Large intestine (tissue), 3 donors: ENCODE data around the gene UBE2Q1. TPM values are rescaled to one million over a fixed set of nuclear protein-coding genes. Genes with fewer than 3 reads are reported as not detected.

Source experiments
- DNase-seq, 2 donors: peaks; one replicate each; pipeline versions ENCODE4 v3.0.0 to v3.0.0-alpha.2; 2013
- H3K27ac ChIP-seq: one replicate; pipeline ENCODE4 v1.5.1; 2013; ENCODE audit warnings: low read length
- H3K27me3 ChIP-seq: 2 replicates; pipeline ENCODE4 v1.6.1; 2013; ENCODE audit warnings: low read length; ENCODE audit not compliant: control insufficient read depth, insufficient read depth
- H3K36me3 ChIP-seq: 2 replicates; pipeline ENCODE4 v1.6.1; 2013; ENCODE audit warnings: low read length; ENCODE audit not compliant: control insufficient read depth, insufficient read depth
- H3K4me1 ChIP-seq: one replicate; pipeline ENCODE4 v1.6.1; 2013; ENCODE audit warnings: low read length; ENCODE audit not compliant: control insufficient read depth, insufficient read depth
- H3K4me3 ChIP-seq: one replicate; pipeline ENCODE4 v1.5.1; 2013; ENCODE audit warnings: low read length
- H3K9me3 ChIP-seq: one replicate; pipeline ENCODE4 v1.6.1; 2013; ENCODE audit warnings: mild to moderate bottlenecking, low read depth, low read length, moderate library complexity; ENCODE audit not compliant: control insufficient read depth
- WGBS: methylation state at CpG from one replicate; pipeline ENCODE4 v1.1.5; 2013; ENCODE audit warnings: low lambda C conversion rate; ENCODE audit not compliant: insufficient coverage; 5-methylcytosine and 5-hydroxymethylcytosine counted together
- polyA plus RNA-seq: library from polyadenylated mRNA; unstranded; fragments of 120-200 nt; gene quantifications from one replicate; pipeline ENCODE4 v1.2.1, GENCODE V29; 2013

The UBE2Q1 gene
- polyA plus RNA-seq, 1 donor: 69.9 TPM

DNA sequence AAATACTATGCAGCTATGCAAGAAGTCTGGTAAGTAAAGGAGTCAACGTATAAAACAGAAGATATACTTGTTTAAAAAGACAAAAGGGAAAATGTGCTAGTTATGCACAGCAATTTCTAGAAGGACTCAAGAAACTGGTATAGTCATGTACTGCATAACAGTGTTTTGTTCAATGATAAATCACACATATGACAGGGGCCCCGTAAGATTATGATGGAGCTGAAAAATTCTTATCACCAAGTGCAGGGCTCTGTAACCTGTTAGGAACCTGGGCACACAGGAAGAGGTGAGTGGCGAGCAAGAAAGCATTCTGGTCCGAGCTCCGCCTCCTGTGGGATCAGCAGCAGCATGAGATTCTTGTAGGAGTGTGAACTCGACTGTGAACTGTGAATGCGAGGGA, 36.3 kb upstream of the UBE2Q1 start:
- no peaks in the 10 kb centered on the region for H3K9me3 ChIP-seq
- no peak for DNase-seq
- H3K27ac ChIP-seq: no peak overlapping the region
- peaks cover 92% of the 10 kb centered on the region for H3K36me3 ChIP-seq
- no peaks in the 10 kb centered on the region for H3K4me1 ChIP-seq
- H3K27me3 ChIP-seq: no peaks in the 10 kb centered on the region
- WGBS: 90% methylated on average over 3 of the region's 7 CpGs
- H3K4me3 ChIP-seq: no peak overlapping the region

DNA sequence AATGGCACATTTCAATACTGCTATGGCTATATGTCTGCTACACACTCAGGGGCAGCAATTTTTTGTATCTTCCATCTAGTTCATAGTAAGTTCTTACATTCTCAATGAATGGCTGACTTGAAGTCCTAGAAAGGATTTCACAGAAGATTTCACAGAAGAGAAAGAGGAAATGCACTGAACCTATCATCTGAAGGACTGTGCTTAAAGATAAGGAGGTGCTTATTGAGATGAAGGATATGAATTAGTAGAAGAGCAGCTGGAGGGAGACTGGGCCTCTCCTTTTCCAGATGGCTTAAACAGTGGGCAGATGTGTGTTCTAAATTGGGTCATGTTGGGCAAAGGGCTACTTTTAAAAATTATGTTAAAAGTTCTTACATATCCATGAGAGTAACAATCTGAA, 34.9 kb upstream of the UBE2Q1 start:
- H3K9me3 ChIP-seq: no peaks in the 10 kb centered on the region
- no peaks in the 10 kb centered on the region for H3K4me1 ChIP-seq
- no peak overlapping the region for H3K4me3 ChIP-seq
- no peaks in the 10 kb centered on the region for H3K27me3 ChIP-seq
- H3K36me3 ChIP-seq: peaks cover 92% of the 10 kb centered on the region
- DNase-seq: no peak
- no peak overlapping the region for H3K27ac ChIP-seq

DNA sequence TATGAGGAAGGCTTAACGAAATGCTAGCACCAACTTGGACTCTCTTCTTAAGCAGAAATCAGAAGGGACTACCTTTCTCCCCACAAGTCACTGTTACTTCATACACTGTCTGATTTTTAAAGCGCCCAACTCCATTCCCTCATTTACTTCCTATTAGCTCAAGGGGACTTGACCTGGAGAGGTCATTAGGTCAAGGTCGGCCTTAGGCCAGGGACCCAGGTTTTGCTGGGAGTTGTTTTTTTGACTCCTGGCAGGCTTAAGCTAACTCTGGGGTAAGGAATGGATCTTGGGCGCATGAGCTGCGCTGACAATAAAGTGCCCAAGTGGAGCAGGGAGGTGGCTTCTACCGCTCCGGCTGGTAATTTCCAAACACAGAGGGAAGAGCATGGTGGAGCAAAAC, 32.7 kb upstream of the UBE2Q1 start:
- H3K4me3 ChIP-seq: no peak overlapping the region
- peaks cover 93% of the 10 kb centered on the region for H3K36me3 ChIP-seq
- no CpG with 5 or more reads among the region's 7 CpGs for WGBS
- H3K27me3 ChIP-seq: no peaks in the 10 kb centered on the region
- no peaks in the 10 kb centered on the region for H3K9me3 ChIP-seq
- H3K27ac ChIP-seq: no peak overlapping the region
- DNase-seq: no peak
- H3K4me1 ChIP-seq: no peaks in the 10 kb centered on the region

DNA sequence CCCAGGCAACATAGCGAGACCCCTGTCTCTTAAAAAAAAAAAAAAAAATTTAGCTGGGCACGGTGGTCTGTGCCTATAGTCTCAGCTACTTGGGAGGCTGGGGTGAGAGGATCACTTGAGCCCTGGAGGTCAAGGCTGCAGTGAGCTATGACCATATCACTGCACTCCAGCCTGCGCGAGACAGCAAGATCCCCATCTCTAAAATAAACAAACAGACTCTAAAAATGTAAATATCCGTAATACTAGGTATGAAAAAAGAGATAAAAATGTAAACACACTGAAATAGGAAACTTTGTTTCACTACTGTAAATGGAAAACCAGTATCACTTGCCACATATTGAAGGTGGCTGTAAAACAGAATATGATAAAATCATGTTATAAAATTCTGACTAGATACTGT, 32.3 kb upstream of the UBE2Q1 start:
- no CpG with 5 or more reads among the region's 5 CpGs for WGBS
- H3K4me3 ChIP-seq: no peak overlapping the region

DNA sequence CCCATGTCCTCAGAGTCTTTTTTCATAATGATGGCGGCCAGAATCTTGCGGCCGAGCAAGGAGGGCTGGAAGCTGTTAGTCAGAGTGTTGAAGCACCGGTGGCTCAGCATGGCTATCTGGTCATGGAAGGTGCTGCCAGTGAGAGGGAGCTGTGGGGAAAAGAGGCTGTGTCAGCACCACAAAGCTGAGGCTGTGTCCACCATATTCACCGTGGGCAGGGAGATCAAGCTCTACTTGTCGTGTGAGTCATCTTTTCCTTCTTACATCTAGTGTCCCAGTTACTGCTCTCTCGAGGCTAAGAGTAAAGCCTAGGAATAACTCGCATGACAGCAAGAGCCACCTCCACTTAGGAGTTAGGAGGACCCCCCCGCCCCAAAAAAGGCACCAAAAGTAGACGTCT, 31.3 kb upstream of the UBE2Q1 start:
- no peaks in the 10 kb centered on the region for H3K27me3 ChIP-seq

More for the DNA sequence above, 32.3 kb upstream of the UBE2Q1 start:
- Histone ChIP-seq H3K9me3 (no peaks in the 10 kb centered on the region), H3K36me3 (peaks cover 93% of the 10 kb centered on the region), H3K27me3 (no peaks in the 10 kb centered on the region), H3K4me1 (no peaks in the 10 kb centered on the region), H3K27ac (no peak overlapping the region)
- DNase-seq: no peak

DNA sequence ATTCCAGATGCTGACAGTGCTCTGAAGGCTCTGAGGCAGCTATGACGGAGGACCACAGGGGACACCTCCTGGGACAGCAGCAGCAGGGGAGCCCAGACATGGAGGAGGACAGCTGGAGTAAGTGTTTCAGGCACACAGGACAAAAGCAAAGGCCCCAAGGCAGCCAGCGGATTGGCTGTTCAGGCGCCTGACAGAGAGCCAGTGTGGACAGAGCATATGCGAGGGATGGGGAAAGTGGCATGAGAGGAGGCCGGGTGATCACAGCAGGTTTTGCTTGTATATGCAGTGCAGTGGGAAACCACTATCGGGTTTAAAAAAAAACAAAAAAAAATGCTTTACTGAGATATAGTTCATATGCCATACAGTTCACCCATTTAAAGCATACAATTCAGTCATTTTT, 28.2 kb upstream of the UBE2Q1 start:
- WGBS: 100% methylated on average over 2 of the region's 6 CpGs
- no peak for DNase-seq
- Histone ChIP-seq H3K4me3 (no peak overlapping the region), H3K36me3 (peaks cover 98% of the 10 kb centered on the region), H3K27ac (no peak overlapping the region), H3K4me1 (no peaks in the 10 kb centered on the region), H3K9me3 (no peaks in the 10 kb centered on the region), H3K27me3 (no peaks in the 10 kb centered on the region)

More for the DNA sequence above, 31.3 kb upstream of the UBE2Q1 start:
- no peak overlapping the region for H3K4me3 ChIP-seq
- H3K4me1 ChIP-seq: no peaks in the 10 kb centered on the region
- H3K27ac ChIP-seq: no peak overlapping the region
- WGBS: no CpG with 5 or more reads among the region's 10 CpGs
- no peak for DNase-seq
- peaks cover 96% of the 10 kb centered on the region for H3K36me3 ChIP-seq
- no peaks in the 10 kb centered on the region for H3K9me3 ChIP-seq

DNA sequence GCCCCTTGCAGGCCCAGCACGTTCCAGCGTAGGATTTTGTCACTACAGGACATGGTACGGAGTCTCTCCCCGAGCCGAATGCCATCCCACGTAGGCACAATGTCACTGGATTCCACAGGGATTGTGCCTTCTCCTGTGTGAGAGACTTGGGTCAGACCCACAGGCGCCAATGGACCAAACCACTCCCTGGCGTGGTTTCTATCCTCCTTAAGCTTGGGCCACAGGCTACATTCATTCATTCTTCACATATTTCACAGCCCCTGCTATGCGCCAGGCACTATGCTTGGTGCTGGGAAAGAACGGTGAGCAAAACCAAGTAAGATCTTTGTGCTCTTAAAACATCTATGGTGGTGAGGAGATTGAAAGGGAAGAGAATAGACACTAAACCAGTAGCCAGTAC, 27.8 kb upstream of the UBE2Q1 start:
- H3K27ac ChIP-seq: no peak overlapping the region
- no peaks in the 10 kb centered on the region for H3K27me3 ChIP-seq
- peaks cover 96% of the 10 kb centered on the region for H3K36me3 ChIP-seq
- WGBS: no CpG with 5 or more reads among the region's 10 CpGs
- H3K4me3 ChIP-seq: no peak overlapping the region
- H3K9me3 ChIP-seq: no peaks in the 10 kb centered on the region
- DNase-seq: no peak
- H3K4me1 ChIP-seq: no peaks in the 10 kb centered on the region

DNA sequence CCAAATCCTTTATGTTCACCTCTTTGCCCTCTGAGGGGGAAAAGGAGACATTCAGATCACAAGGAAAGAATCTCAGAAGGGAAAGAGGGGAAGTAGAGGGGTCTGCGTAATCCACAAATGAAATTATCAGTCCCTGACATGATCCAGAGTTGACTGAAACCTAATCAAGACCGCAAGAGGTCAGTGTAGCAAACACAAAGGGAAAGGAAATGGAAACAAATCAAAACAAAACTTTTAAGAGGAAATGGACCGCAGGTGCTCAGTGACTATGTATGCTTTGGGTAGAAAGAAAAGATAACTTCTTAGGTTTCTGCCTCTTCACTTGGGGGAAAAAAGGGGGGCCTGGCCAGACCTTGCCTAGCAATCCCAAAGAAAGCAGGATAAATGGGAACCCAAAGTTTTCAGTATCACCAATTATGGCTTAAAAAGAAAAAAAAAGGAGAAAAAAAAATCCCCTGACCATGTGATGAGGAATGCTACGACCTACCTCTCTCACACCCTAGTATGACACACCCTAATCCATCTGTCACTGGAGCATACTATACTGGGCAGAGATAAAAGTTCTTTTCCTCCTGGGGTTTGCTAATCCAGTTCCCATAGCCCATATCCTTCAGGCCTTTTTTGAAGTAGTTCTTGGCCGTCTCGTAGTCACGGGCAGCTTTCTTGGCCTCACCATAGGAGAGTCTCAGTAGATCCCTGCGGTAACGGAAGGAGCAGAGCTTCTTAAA, 26.0 kb upstream of the UBE2Q1 start:
- H3K36me3 ChIP-seq: peaks cover 97% of the 10 kb centered on the region
- no peak overlapping the region for H3K27ac ChIP-seq
- WGBS: 83% methylated on average over 4 of the region's 9 CpGs
- no peaks in the 10 kb centered on the region for H3K9me3 ChIP-seq
- H3K4me3 ChIP-seq: no peak overlapping the region
- no peaks in the 10 kb centered on the region for H3K4me1 ChIP-seq
- DNase-seq: no peak
- no peaks in the 10 kb centered on the region for H3K27me3 ChIP-seq

DNA sequence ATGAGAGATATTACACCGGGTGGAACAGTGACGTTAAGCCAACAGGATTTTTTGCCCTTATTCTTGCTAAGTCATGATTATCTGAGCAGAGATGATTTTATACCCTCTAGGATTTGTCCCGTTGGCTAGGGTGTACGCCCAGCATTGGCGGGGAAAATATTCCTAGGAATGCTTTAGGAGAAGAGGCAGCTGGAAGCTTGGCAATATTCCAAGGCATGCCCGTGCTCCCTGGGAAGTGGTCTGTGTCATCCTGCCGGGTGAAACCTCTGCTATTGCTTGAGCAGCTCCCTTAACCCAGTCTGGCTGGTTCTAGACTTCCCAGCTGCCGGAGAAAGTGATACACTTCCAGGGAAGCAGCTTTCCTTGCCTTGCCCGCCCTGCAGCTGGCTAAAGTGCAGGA, 25.3 kb upstream of the UBE2Q1 start:
- Histone ChIP-seq H3K36me3 (peaks cover 97% of the 10 kb centered on the region), H3K27me3 (no peaks in the 10 kb centered on the region), H3K9me3 (no peaks in the 10 kb centered on the region), H3K27ac (no peak overlapping the region), H3K4me1 (no peaks in the 10 kb centered on the region), H3K4me3 (no peak overlapping the region)
- no peak for DNase-seq
- WGBS: 100% methylated on average over 1 of the region's 9 CpGs

DNA sequence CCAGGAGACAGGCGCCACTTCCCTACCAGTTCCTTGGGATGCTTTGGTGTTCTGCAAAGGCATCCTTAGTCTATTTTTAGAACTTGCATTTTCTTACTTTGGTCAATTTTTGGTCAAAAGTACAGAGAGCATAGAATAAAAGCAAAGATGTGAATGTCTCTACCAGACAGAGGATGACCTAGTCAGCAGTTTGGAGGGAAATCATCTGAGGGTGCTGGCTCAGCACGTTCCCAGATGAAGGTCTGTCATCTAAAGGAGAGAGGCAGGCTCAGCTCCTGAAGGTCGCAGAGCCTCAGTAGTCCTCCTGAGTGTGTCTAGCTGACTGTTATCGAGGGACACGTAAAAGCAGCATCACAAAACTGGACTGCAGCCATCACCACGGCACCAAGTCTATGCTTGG, 24.4 kb upstream of the UBE2Q1 start:
- H3K4me3 ChIP-seq: no peak overlapping the region
- no peaks in the 10 kb centered on the region for H3K27me3 ChIP-seq
- no peak overlapping the region for H3K27ac ChIP-seq
- H3K36me3 ChIP-seq: peaks cover 96% of the 10 kb centered on the region
- no peaks in the 10 kb centered on the region for H3K4me1 ChIP-seq
- no peaks in the 10 kb centered on the region for H3K9me3 ChIP-seq
- no CpG with 5 or more reads among the region's 6 CpGs for WGBS
- DNase-seq: no peak

DNA sequence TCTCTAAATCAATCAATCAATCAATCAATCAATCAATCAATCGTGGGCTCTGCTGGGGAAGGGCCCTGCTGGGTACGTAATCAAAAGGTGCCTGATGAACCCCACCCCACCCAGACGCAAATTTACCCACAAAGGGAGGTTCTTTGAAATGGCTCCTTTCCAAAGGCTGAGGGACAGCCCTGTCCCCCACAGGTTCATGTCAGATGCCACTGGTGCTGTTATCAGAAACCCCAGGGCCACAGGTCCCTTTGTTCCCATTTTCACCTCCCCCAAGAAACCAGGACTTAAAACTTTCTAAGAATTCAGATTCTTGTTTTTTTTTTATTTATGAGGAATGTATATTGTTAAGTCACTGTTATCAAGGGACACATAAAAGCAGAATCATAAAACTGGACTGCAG, 23.3 kb upstream of the UBE2Q1 start:
- H3K4me3 ChIP-seq: no peak overlapping the region
- DNase-seq: no peak
- peaks cover 95% of the 10 kb centered on the region for H3K36me3 ChIP-seq
- no peak overlapping the region for H3K27ac ChIP-seq
- no peaks in the 10 kb centered on the region for H3K27me3 ChIP-seq
- H3K9me3 ChIP-seq: no peaks in the 10 kb centered on the region
- WGBS: no CpG with 5 or more reads among the region's 3 CpGs
- no peaks in the 10 kb centered on the region for H3K4me1 ChIP-seq
